NCI-H526 (cell line): ENCODE measurements around the gene SEBOX.

Experiments
- DNase-seq, 2 experiments: peaks; one replicate each; lab custom pipeline; 2025; lab: John Stamatoyannopoulos, UW

The SEBOX gene

GRCh38 chr17:28394337-28395116, 29.5 kb upstream of the SEBOX start:
- no peak for DNase-seq

GRCh38 chr17:28392491-28392890, 27.5 kb upstream of the SEBOX start:
- no peak for DNase-seq

GRCh38 chr17:28391401-28391800, 26.4 kb upstream of the SEBOX start:
- DNase-seq: no peak

GRCh38 chr17:28390984-28391383, 26.0 kb upstream of the SEBOX start:
- DNase-seq: no peak

- no peak for DNase-seq
Observed at GRCh38 chr17:28390563-28390962, 25.6 kb upstream of the SEBOX start.

- DNase-seq: no peak
Observed at GRCh38 chr17:28390141-28390540, 25.1 kb upstream of the SEBOX start.

- no peak for DNase-seq
Observed at GRCh38 chr17:28388106-28388505, 23.1 kb upstream of the SEBOX start.

GRCh38 chr17:28386391-28386790, 21.4 kb upstream of the SEBOX start:
- no peak for DNase-seq

- peak in 1 of 2 experiments; percentile 70 for DNase-seq
Observed at GRCh38 chr17:28385406-28385805, 20.4 kb upstream of the SEBOX start.

GRCh38 chr17:28385037-28385400, 20.0 kb upstream of the SEBOX start:
- DNase-seq: peak in 1 of 2 experiments; percentile 79

GRCh38 chr17:28384281-28385036, 19.5 kb upstream of the SEBOX start:
- DNase-seq: peak; percentile 82 to 92

GRCh38 chr17:28381141-28381825, 16.3 kb upstream of the SEBOX start:
- peak; percentile 22 to 70 for DNase-seq

- no peak for DNase-seq
Observed at GRCh38 chr17:28379814-28380801, 15.1 kb upstream of the SEBOX start.

- no peak for DNase-seq
Observed at GRCh38 chr17:28372945-28373274, 7.9 kb upstream of the SEBOX start.

- DNase-seq: peak in 1 of 2 experiments; percentile 77
Observed at GRCh38 chr17:28372203-28372944, 7.4 kb upstream of the SEBOX start.

GRCh38 chr17:28371245-28372202, 6.5 kb upstream of the SEBOX start, which contains the start of gene SARM1:
SARM1 (plus strand) TSS chr17:28371694; CDS start chr17:28372033, 339 bp downstream.
- peak; percentile 90 to 99 for DNase-seq

- no peak for DNase-seq
Observed at GRCh38 chr17:28370744-28371103, 5.7 kb upstream of the SEBOX start.

- peak in 1 of 2 experiments; percentile 37 for DNase-seq
Observed at GRCh38 chr17:28370035-28370743, 5.2 kb upstream of the SEBOX start, which contains the start of gene VTN. VTN (minus strand) TSS chr17:28370307; CDS start chr17:28370203, 104 bp downstream.

GRCh38 chr17:28369684-28370034, 4.7 kb upstream of the SEBOX start:
- DNase-seq: peak in 1 of 2 experiments; percentile 37
